NOMO-1 treated with DMSO at 0.1 percent for 48 hours (cell line): ENCODE results near the gene SRSF1.

Experiments used
- DNase-seq: peaks from one replicate; lab custom pipeline; 2025; ENCODE audit not compliant: unreplicated experiment; lab: John Stamatoyannopoulos, UW

The SRSF1 gene

DNA sequence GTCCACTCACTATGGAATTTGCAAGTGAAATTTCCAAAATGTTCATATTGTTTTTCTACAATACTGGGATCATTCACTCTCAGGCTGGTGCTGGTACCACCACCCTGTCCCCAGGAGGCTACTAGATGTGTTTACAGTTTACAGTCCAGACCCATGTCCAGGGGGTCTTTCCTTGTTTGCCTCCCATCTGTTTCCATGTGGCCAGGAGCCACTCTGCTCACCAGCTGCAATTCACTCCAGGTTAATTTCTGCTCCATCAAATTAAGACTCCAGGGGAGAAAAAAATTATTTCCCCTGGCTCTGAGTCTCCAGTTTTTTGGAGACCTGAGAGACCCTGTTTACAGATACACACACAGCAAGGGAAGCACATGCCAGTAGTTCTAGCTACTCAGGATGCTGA lies 12.5 kb upstream of the SRSF1 start:
- no peak for DNase-seq

- no peak for DNase-seq
Measured at GRCh38 chr17:58019039-58019438, 12.0 kb upstream of the SRSF1 start.

DNA sequence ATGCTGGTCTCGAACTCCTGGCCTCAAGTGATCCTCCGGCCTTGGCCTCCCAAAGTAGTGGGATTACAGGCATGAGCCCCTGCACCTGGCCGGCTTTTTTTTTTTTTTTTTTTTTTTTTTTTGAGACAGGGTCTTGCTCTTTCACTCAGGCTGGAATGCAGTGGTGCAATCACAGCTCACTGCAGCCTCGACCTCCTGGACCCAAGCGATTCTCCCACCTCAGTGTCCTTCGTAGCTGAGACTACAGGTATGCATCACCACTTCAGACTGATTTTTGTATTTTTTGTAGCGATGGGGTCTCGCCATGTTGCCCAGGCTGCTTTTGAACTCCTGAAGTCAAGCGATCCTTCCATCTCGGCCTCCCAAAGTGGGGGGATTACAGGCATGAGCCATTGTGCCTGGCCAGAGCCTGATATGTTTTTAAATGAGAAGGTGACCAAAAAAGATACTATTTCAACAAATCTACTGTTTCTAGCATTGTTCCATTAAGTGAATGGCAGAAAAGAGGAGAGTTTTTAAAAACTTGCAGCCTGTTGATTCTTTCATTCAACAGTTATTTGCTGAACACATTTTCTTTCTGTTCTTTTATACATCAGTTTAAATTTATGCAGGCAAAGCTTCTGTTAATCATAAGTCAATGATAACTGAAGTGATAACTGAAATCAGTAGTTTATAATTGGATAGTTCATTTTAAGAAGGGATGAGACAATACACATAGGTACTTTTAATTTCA lies 3.2 kb upstream of the SRSF1 start:
- no peak for DNase-seq

DNA sequence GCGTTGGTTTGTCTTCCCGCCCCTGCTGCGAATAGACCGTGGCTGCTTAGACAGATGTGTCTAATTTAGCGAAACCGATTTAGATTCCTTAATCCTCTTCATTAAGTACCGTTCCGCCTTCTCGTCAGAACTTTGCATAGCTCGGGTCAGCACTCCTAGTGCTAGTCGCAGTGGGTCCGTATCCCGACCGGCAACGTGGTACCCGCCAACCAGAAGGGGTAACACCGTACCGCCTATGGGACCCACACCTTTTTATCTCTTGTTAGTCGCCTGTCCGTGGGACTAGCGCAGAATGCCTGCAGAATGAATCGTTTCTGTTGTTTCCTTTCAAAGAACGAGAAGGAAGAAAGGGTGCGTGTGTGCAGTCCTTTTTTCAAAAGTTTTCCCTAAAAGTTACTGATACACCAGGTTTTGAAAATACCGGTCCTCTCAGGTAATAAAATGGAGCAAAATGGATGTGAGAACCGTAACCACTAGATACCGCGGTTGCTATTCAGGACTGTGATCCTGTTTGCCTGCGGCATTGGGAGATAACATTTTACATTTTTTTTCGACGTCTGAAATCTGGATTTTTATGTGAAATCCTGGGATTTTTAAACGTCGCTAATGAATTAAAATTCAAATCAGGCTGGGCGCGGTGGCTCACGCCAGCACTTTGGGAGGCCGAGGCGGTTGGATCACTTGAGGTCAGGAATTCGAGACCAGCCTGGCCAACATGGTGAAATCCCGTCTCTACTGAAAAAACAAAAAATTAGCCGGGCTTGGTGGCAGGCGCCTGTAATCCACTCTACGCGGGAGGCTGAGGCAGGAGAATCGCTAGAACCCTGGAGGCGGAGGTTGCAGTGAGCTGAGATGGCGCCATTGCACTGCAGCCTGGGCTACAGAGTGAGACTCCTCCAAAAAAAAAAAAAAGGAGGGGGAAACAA lies 998 bp upstream of the SRSF1 start:
- DNase-seq: no peak

GRCh38 chr17:58006560-58006923 lies 504 bp downstream of the SRSF1 start:
- peak; percentile 27 for DNase-seq

- no peak for DNase-seq
Measured at GRCh38 chr17:58005728-58006559, 1.1 kb downstream of the SRSF1 start.

GRCh38 chr17:58005031-58005727 lies 1.9 kb downstream of the SRSF1 start:
- peak; percentile 18 for DNase-seq

GRCh38 chr17:58004060-58004459 lies 3.0 kb downstream of the SRSF1 start:
- peak; percentile 23 for DNase-seq

GRCh38 chr17:58002973-58003372 lies 4.1 kb downstream of the SRSF1 start:
- no peak for DNase-seq

GRCh38 chr17:58002154-58002948 lies 4.7 kb downstream of the SRSF1 start:
- DNase-seq: no peak

GRCh38 chr17:58001461-58002124 lies 5.5 kb downstream of the SRSF1 start:
- DNase-seq: no peak

DNA sequence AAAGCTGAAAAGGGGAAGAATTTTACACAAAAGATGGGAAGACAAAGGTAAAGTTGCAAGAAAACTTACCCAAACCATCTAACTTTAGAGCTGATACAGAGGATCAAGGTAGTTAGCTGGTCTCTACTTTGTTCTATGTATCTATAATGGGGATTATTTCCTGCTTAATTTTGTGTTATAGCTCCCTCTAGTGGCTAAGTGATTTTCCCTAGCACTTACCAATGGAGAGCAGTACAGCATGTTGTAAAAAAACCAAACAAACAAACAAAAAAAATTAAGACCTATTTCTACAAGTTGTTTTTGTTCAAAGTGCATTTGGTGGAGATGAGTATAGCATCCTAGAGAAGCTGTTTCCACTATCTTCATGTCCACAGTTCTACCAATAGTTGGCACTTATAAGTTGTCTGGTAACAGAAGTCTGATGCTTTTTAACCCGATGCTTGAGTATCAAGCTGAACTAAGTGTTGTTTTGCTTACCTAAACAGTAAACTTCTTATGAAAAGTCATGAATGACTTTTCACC lies 7.5 kb downstream of the SRSF1 start:
- peak; percentile 68 for DNase-seq

DNA sequence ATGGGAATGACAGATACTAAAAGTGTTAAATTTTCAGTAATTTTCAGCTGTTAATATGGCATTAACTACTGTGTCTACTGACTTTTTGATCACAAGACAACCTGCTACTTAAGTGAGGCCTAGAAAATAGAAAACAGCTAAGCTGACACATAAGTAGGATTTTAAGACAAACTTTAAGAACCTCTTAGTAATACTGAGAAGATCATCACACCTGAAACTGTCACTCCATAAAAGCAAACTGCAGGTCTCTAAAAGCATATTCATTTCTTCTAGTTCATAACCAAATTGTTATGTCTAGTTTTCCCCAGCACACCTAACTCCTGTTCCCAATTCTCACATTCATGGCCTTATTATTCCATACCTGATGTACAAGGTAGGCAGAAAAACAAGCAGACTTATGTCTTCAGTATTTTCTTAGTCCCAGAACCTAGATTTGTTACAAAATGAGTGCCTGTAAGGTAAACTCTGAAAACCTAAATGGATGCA lies 8.0 kb downstream of the SRSF1 start:
- DNase-seq: no peak

DNA sequence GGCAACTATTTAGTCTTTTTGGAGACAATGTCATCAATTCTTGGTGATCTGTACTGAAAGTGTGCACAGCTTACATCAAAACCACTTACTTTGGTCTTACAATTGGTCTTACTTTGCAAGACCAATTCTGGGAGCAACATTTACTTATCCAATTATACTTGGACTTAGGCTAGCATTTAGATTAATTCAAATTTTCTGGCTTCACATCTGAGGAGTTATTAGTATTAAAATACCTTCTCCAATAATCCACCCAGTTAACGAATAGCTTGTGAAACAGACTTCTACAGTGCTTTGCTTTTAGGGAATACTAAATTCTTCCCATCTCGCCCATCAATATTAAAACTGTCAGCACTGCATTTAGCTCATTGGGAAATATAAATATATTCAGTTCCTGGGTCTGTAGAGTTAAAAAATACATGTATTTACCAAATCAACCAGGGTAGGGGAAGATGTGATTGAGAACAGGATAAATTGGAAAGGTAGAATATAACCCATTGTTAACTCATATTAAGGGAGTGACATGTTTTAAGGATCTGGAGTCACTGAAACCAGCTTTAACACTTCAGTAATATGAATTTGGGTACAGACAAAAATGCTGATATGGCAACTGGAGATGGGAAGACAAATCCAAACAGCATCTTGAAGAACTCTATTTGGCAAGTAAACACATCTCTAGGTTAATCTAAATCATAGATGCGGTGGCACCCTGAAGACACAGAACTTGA lies 9.8 kb downstream of the SRSF1 start:
- no peak for DNase-seq

DNA sequence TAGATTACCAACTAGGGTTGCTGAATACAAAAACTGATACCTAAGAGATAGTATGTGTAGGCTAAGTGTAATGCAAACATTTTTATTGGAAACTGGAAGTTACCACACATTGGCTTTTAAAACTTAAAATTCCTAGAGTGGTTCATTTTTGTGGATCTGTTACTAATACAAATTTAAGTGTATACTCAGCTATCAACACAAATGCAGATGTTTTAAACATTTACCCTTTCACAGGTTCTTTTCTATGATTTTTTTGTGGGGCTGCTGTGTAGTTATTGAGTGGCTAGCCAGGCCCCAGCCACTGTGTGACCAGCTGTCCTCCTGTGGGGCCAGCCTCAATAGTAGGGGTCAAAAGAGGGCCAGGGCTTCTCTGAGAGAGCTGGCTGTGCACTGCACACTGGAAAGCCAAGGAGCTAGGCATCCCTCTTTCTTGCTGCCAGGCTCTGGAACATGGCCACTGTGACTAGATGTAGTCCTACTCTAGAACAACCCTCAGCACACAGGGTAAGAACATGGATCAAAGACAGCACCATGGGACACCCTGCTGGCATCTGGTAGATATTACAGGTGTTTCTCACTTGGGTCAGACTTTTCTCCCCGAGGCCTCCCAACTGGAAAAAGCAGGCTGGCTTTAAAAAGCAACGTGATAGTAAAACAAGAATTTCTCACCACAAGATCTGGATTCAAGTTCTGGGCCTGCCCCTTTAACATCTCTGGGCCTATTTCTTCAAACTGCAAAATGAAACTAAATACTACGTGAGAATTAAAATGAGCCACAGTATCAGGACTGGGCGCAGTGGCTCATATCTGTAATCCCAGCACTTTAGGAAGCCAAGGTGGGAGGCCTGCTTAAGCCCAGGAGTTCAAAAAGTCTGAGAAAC lies 11.7 kb downstream of the SRSF1 start:
- peak; percentile 63 for DNase-seq

DNA sequence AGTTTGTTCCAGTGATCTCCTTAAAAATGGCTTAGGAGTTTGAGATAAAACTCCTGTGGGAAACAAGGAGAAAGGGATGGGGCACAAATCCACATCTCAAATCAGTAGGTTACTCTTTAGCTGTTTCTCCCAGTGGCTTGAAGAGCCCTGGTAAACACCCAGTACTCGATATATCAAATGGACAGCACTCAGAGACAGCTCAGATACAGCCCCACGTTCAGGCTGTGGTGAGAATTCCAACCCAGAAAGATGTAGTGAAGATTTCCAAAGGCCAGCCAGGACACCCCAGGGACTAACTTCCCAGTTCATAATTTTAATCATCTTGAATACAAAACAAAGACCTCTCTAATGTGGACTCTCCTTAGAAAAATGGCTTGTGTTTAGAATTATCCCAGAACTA lies 12.6 kb downstream of the SRSF1 start:
- DNase-seq: no peak
